Peyer's patch (tissue), 4 donors: ENCODE measurements around the gene KLRK1.

ENCODE experiments used
- CTCF ChIP-seq, 6 experiments: fragments of 450-650 bp in 4 of 6; fragments of 200-600 bp in 2 of 6; sonication (generic) in 1 of 6; IDR thresholded peaks; one replicate each; pipeline ENCODE4 v1.5.1; 2017 to 2019; ENCODE audit warnings: antibody characterized with exemption in 6 of 6, mild to moderate bottlenecking in 3 of 6, moderate library complexity in 1 of 6
- POLR2A ChIP-seq, 2 donors: fragments of 450-650 bp; IDR thresholded peaks; one replicate each; pipeline ENCODE4 v1.5.1; 2017; ENCODE audit warnings: antibody characterized with exemption in 2 of 2, mild to moderate bottlenecking in 2 of 2, moderate library complexity in 2 of 2

DNA sequence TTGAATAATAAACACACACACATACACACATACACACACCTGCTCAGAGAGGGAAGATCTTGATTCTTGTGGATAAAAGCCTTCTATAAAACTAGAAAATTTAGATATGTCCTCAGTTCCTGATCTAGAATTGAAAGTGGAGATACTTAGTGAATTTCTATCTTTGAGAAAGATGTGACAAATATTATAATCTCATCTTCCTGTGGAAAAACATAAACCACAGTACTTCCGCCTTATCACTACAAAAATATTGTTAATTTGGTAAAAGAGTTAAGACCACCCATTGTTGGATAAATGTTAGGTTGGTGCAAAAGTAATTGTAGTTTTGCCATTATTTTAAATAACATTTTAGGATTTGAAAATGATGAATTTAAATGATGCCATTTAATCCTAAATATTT, at the start of gene KLRK1:
- TF ChIP-seq CTCF (IDR thresholded peaks at IDR 0.05) (no peak), POLR2A (IDR thresholded peaks at IDR 0.05) (no peak)
